GM21447 (cell line): ENCODE data around the gene SPRY4.
A peak's percentile ranks its signal among the peaks of the same experiment; 100 is the strongest.
"Not testable (repeated sequence)": the region's sequence is repeated elsewhere in the genome, so short reads cannot be mapped to it uniquely, and the experiment has no call there.

Experiments
- ATAC-seq: cut with Tn5 transposase; IDR thresholded peaks from one replicate; pipeline ENCODE4 v1.9.1; 2021; ENCODE audit not compliant: unreplicated experiment

The SPRY4 gene, protein sequence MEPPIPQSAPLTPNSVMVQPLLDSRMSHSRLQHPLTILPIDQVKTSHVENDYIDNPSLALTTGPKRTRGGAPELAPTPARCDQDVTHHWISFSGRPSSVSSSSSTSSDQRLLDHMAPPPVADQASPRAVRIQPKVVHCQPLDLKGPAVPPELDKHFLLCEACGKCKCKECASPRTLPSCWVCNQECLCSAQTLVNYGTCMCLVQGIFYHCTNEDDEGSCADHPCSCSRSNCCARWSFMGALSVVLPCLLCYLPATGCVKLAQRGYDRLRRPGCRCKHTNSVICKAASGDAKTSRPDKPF

DNA sequence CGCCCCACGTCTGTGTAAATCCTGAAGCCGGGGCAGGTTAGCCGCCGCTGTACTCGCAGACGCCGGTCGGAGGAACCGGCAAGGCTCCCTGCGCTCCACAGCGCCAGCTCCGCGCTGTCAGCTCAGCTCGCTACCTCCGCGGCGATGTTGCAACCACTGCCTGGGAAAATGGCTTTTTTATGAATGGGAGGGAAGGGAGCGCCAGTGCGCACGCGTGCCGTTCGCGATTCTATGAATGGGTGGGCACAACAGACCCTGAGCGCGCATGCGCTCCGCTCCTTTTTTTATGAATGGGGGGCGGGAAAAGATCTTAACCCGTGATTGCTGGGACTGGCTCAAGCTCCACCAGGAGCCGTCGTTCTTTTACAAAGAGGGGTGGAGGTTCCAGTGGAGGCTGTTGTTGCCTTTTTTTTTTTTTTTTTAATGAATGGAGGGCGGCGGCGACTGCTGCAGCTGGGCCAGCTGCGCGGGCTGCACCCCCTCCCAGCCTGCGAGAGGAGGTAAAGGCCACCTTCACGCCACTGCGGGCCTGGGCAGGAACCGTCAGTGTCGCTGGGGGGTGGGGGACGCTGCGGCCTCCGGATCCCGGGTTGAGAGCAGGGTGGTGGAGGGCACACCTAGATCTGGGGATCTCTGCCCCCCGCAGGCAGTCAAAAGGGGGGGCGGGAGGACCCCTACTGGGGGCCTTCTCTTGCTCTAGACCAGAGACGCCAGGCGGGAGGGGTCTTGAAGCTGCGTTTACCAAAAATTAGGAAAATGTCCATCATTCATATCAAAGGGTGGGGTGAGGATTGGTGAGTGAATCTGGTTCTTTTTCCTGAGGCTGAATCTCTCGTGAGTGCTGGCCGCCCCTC, at the start of gene SPRY4:
SPRY4 (minus strand) TSS at position 151 of the 854 bp plus-strand sequence. CDS start 9,913 bp downstream, outside the sequence.
- ATAC-seq, result peak; percentile 62

DNA sequence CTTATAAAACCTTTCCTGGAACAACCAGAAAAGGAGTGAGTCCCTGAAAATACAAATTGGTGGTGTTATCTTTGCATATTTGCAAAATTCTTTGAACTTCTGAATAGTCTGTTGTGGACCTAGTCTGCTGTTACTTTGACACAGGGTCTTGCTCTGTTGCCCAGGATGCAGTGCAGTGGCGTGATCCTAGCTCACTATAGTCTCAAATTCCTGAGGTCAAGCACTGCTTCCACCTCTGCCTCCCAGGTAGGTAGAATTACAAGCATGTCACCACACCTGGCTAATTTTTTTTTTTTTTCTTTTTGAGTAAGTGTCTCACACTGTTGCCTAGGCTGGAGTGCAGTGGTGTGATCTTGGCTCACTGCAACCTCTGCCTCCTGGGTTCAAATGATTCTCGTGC, 43.7 kb upstream of the SPRY4 start:
- ATAC-seq, result no peak

DNA sequence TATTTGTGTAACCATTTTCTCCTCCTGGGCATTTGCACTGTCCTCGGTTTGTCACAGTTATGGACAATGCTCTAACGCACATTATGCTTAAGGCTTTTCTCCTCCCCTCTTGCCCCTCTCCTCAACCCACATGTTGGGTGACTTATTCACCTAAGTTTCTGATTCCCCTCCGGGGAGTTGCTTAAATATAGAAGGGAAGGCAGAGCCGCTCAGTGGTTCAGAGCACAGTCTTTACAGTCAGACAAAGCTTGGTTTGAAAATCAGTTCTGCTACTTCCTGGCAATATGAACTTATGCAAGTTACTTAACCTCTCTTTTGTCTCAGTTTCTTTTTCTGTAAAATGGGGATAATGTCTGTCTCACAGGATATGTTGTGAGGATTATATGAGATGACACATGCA, 41.2 kb upstream of the SPRY4 start:
- peak; percentile 55 for ATAC-seq

- ATAC-seq, result peak; percentile 49
Observed at GRCh38 chr5:142364251-142365145, 39.7 kb upstream of the SPRY4 start.

DNA sequence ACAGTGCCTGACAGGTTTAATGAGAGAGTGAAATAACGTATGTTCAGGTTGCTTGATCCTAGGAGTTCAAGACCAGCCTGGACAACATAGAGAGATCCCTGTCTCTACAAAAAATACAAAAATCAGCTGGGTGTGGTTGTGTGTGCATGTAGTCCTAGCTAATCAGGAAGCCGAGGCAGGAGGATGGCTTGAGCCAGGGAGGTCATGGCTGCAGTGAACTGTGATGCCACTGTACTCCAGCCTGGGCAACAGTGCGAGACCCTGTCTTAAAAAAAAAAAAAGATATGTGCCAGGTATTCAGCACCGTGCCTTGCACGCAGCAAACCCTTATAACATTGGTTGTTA, 38.8 kb upstream of the SPRY4 start:
- ATAC-seq, result no peak

- not testable (repeated sequence) for ATAC-seq
Observed at GRCh38 chr5:142362193-142362592, 37.4 kb upstream of the SPRY4 start.

DNA sequence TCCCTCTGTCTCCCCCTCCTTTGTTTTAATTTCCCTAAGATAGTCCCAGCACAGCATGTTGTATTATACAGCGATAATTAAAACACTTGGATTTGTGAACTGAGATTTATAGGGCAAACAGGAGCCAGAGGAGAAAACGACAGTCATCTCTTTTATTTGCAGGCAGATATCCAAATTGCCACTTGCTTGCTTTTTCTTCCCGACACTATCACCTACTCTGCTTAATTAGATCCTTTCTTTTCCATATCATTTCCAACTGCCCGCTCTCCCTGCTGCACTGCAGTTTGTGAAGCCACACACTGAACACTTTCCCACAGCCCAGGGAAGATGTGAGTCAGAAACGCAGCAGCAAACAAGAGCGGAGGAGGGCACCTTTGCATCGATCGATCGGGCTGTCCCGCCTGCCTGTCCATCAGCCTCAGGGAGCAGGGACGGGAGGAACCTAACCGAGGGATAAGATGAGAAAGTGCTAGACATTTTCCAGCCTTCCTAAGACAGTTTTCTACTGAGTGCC, 35.8 kb upstream of the SPRY4 start:
- no peak for ATAC-seq

- ATAC-seq, result no peak
Observed at GRCh38 chr5:142360051-142360498, 35.3 kb upstream of the SPRY4 start.

- no peak for ATAC-seq
Observed at GRCh38 chr5:142358648-142359047, 33.8 kb upstream of the SPRY4 start.

DNA sequence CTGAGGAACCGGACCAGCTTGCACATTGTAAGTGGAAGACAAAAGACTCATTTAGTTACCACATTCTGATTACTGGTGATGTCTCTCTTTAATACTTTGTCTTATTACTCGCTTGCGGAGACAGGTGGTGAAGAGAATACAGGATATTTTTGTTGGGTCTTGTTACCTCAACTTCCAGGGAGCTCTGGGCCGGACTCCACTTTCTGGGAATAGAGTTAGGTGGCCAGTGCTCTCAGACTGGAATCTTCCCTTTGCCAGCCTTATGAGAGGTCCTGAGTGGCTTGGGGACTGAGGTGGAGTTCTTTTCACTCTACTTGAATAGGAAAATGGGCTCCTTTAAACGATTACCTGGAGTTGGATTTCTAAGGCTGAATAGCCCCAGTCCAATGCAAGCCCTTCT, 33.3 kb upstream of the SPRY4 start:
- no peak for ATAC-seq

DNA sequence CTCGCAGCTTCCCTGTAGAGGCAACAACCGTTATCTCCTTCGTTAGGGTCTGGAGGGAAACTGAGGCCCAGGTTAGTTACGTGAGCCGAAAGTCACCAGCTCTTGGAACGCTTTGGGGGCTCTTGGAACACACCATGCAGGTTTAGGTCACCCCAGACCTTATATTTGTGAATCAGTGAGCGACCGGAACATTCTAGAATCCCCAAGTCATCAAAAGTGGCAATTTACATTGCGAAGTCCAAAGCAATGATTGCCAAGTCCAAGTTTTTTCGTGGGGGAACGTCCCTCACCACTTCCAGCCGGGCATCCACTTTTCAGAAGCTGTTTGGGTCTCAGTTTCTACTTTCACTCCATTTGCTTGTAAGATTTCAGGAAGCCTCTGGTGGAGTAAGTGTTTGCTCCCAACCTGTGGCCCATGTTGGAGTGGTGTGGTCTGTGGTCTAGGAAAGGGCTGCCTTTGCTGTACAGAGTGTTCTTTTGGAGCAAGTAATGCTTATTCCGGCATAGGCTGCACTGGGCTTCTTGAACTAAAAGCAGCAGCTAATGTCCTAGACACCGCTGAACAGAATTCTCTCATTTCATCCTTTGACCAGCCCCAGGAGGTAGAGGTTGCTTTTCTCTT, 32.8 kb upstream of the SPRY4 start:
- ATAC-seq, result no peak

- peak; percentile 92 for ATAC-seq
Observed at GRCh38 chr5:142356716-142357468, 32.1 kb upstream of the SPRY4 start.

- no peak for ATAC-seq
Observed at GRCh38 chr5:142356349-142356715, 31.5 kb upstream of the SPRY4 start.

- no peak for ATAC-seq
Observed at GRCh38 chr5:142353071-142353472, 28.3 kb upstream of the SPRY4 start.

DNA sequence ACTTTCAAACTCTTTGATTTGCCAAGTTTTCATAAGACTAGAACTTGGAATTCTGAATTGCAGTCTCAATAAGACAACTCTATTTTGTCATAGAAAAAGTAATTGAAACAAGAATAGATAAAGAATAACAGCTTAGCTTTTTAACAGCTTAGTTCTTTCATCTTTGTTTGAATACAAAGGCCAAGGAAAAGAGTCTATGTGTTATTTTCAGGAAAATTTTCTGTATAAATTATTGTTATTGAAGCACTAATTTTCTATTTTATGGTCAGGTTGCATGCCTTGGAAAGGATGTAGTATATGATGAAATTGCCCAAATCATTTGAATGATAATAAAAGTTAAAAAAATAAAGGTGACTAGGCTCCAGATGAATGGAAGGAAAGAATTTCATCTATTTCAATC, 25.2 kb upstream of the SPRY4 start:
- no peak for ATAC-seq

DNA sequence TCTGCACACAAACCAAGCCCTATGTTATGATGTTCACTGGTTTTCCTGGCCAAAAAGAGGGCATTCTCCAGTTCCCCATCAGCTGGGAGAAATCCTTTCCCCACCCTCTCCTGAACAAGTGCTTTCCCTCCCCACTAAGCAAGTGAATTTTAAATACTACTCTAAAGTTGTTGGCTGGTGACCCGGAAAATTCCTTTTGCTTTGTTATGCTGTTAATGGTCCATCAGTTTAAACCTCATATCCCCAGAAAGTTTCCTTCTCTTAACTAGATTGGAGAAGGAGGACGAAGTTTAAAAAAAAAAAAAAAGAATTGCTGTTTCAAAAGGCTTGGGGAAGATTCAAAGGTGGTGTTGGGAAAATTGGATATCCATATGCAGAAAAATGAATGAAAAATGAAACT, 21.9 kb upstream of the SPRY4 start:
- ATAC-seq, result no peak

- ATAC-seq, result not testable (repeated sequence)
Observed at GRCh38 chr5:142344915-142345314, 20.1 kb upstream of the SPRY4 start.

DNA sequence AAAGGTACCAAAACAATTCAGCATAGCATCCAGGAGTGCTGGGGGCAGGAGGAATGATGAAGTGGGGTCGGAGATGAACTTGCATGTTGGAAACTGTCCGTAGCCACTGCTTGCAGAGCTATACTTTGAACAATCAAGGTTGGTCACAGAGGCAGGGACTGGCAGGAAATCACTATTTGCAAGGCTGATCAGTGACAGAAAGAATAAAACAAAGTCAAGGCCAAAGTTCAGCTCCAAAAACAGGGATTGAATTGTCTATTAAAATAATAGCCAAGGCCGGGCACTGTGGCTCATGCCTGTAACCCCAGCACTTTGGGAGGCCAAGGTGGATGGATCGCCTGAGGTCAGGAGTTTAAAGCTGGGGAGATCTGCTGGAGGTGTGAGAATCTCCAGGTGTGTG, 18.7 kb upstream of the SPRY4 start:
- no peak for ATAC-seq

GRCh38 chr5:142342128-142342981, 17.5 kb upstream of the SPRY4 start:
- no peak for ATAC-seq
